SIG-M5 (cell line): ENCODE measurements around the gene POTEI.
"Not testable (repeated sequence)": the region's sequence is repeated elsewhere in the genome, so short reads cannot be mapped to it uniquely, and the experiment has no call there.

Source experiments
- DNase-seq: peaks from one replicate; lab custom pipeline; 2025; lab: John Stamatoyannopoulos, UW

POTEI gene

DNA sequence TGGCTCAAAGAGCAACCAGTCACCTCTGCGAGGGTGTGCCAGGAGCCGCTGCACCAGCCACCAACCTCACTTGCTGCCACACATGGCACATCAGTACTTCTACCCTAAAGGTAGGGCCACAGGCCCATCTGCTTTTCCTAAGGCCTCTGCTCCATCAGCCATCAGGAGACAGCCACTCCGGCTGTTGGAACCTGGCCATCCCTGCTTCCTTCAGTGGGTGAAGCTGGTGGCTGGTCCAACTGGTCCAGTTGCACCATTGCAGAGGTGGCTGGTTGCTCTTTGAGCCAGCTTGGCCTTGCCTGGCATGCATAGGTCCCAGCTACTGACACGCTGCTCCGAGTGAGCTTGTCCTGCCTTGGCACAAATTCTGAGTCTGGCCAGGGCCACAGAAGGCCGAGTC is 53.7 kb downstream of the POTEI start:
- DNase-seq, result not testable (repeated sequence)

DNA sequence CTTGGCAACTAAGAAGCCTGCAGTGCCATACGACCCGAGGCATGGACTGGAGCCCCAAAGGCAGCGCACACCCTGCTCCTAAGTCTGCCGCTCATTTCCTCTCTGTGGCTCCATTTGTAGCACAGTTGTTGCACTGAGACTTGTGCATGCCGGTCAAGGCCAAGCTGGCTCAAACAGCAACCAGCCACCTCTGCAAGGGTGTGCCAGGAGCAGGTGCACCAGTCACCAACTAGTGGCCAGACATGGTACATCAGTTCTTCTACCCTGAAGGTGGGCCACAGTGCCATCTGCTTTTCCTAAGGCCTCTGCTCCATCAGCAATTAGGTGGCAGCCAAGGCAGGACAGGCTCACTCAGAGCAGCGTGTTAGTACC is 54.4 kb downstream of the POTEI start:
- not testable (repeated sequence) for DNase-seq

DNA sequence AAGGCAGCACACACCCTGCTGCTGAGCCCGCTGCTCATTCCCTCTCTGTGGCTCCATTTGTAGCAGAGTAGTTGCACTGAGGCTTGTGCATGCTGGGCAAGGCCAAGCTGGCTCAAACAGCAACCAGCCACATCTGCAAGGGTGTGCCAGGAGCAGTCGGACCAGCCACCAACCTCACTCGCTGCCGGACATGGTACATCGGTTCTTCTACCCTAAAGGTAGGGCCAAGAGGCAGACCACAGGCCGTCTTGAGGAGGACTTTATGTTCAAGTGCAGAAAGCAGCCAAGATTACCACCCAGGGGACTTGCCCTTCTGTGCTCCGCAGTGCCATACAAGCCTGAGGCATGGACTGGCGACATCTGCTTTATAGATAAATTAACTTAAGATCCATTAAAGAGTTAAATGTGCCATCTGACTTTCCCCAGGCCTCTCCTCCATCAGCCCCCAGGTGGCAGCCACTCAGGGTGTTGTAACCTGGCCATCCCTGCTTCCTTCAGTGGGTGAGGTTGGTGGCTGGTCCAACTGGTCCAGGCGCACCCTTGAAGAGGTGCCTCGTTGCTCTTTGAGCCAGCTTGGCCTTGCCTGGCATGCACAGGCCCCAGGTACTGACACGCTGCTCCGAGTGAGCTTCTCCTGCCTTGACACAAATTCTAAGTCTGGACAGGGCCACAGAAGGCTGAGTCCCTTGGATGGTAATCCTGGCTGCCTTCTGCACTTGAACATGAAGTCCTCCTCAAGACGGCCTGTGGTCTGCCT is 55.0 kb downstream of the POTEI start:
- DNase-seq, result not testable (repeated sequence)

GRCh38 chr2:130452897-130453296 is 56.2 kb downstream of the POTEI start:
- not testable (repeated sequence) for DNase-seq

GRCh38 chr2:130451823-130452222 is 57.3 kb downstream of the POTEI start:
- DNase-seq, result not testable (repeated sequence)

GRCh38 chr2:130451278-130451677 is 57.9 kb downstream of the POTEI start:
- not testable (repeated sequence) for DNase-seq

GRCh38 chr2:130450366-130450765 is 58.8 kb downstream of the POTEI start:
- DNase-seq, result not testable (repeated sequence)

- not testable (repeated sequence) for DNase-seq
These were observed 81.5 kb downstream of the POTEI start for GRCh38 chr2:130427631-130428030.

- DNase-seq, result not testable (repeated sequence)
These were observed 90.3 kb downstream of the POTEI start for GRCh38 chr2:130418845-130419244.

GRCh38 chr2:130416693-130417092 is 92.4 kb downstream of the POTEI start:
- DNase-seq, result not testable (repeated sequence)
